Stomach (tissue), 9 donors: ENCODE measurements around the gene CNST. TPM values are rescaled to one million over a fixed set of nuclear protein-coding genes. Genes with fewer than 3 reads are reported as not detected.
"Not testable (repeated sequence)": the region's sequence is repeated elsewhere in the genome, so short reads cannot be mapped to it uniquely, and the experiment has no call there.

ENCODE experiments used
- DNase-seq, 2 donors: peaks; one replicate each; pipeline versions ENCODE4 v3.0.0 to v3.0.0-alpha.2; 2013 to 2019
- H3K27ac ChIP-seq, 5 donors: fragments of 200-600 bp in 4 of 5; sonication (generic) in 4 of 5; one replicate each; pipeline ENCODE4 v1.5.1; 2013 to 2019; ENCODE audit warnings: mild to moderate bottlenecking in 1 of 5, moderate library complexity in 1 of 5
- H3K27me3 ChIP-seq, 3 donors: fragments of 200-600 bp; sonication (generic); one replicate each; pipeline ENCODE4 v1.5.1; 2017 to 2019; ENCODE audit warnings: mixed run types in 1 of 3
- H3K36me3 ChIP-seq, 4 donors: fragments of 200-600 bp; sonication (generic); 1 replicate in 3 of 4; 2 replicates in 1 of 4; pipeline ENCODE4 v1.5.1; 2016 to 2019
- H3K4me1 ChIP-seq, 4 donors: fragments of 200-600 bp; sonication (generic); one replicate each; pipeline ENCODE4 v1.5.1; 2016 to 2019
- H3K4me3 ChIP-seq, 4 donors: fragments of 200-600 bp; sonication (generic) in 3 of 4; one replicate each; pipeline ENCODE4 v1.5.1; 2016 to 2019; ENCODE audit warnings: mild to moderate bottlenecking in 1 of 4
- H3K9me3 ChIP-seq, 4 donors: fragments of 200-600 bp; sonication (generic); one replicate each; pipeline ENCODE4 v1.5.1; 2016 to 2019
- EP300 ChIP-seq: sonication (generic); formaldehyde crosslinking; IDR thresholded peaks from one replicate; pipeline ENCODE4 v1.6.1; 2017; ENCODE audit warnings: antibody characterized with exemption
- POLR2A ChIP-seq, 4 donors: fragments of 450-650 bp; IDR thresholded peaks; one replicate each; pipeline ENCODE4 v1.6.1; 2016; ENCODE audit warnings: antibody characterized with exemption in 4 of 4, control low read depth in 2 of 4, mild to moderate bottlenecking in 1 of 4, moderate library complexity in 1 of 4
- POLR2AphosphoS5 ChIP-seq, 3 donors: sonication (generic); formaldehyde crosslinking; IDR thresholded peaks; one replicate each; pipeline ENCODE4 v1.6.1; 2016; ENCODE audit warnings: antibody characterized with exemption in 3 of 3
- WGBS, 5 donors: extraction: QIAGEN DNeasy Blood & Tissue Kit in 3 of 5; methylation state at CpG; one replicate each; pipeline versions ENCODE4 v1.1.5 to v1.1.7; 2013 to 2018; 5-methylcytosine and 5-hydroxymethylcytosine counted together
- intact Hi-C: fragments of 100-400 bp; cut with DNase I; formaldehyde crosslinking; loops from one replicate; pipeline ENCODE4 v1.15.1; 2023; ENCODE audit warnings: low total_unique reads
- polyA plus RNA-seq, 3 donors: library from polyadenylated mRNA; stranded (reverse); fragments of 200-250 nt; gene quantifications; one replicate each; pipeline ENCODE4 v1.2.3, GENCODE V29; 2013
- small RNA-seq, 4 donors: library from RNA; depleted of rRNA; stranded (forward); fragments of <200 nt; gene quantifications; one replicate each; pipeline ENCODE3, GENCODE V24; 2016
- total RNA-seq, 5 donors: library from RNA; depleted of rRNA; stranded (reverse); fragments of >200 nt; gene quantifications; one replicate each; pipeline versions ENCODE4 v1.1.0 to v1.2.3, GENCODE V29; 2014 to 2016
- TF ChIP-seq, protein P1 (sequence below), 7 experiments: fragments of 450-650 bp in 4 of 7; fragments of 200-600 bp in 3 of 7; sonication (generic) in 3 of 7; IDR thresholded peaks; one replicate each; pipeline ENCODE4 v1.5.1; 2016 to 2019; ENCODE audit warnings: antibody characterized with exemption in 7 of 7, control low read depth in 2 of 7, mild to moderate bottlenecking in 1 of 7
- donor health status: healthy with polysubstance abuse.
- donor health status: Bipolar disorder and iron deficiency.
- donor health status: healthy.

CNST gene
- total and polyA plus RNA-seq, 8 donors, result 4.5 to 42.8 (median 16.2) TPM

DNA sequence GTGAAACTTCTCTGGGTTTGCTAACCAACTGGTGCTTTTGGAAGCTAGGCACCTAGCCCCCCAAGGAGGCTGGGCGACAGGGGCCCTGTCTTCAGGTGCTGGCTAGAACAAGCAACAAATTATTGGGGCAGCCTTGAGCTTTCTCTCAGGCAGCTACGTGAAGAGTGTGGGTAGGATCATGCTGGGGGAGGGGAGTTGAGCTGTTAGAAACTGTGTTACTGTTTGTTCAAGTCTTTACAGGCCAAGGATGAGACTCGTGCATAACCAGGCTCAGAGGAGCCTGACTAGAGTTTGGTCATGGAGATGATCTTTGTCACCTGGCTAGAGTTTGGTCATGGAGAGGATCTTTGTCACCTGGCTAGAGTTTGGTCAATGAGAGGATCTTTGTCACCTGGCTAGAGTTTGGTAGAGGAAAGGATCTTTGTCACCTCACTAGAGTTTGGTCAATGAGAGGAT lies 145.3 kb downstream of the CNST start:
- 83 to 95% (median 87%) methylated on average over 3 of the region's 3 CpGs for WGBS, 5 donors
- Histone ChIP-seq H3K4me3 (no peak overlapping the region), H3K36me3 (no peaks in the 10 kb centered on the region), H3K27ac (no peak overlapping the region), H3K4me1 (peaks cover 0 to 15% (median 5%) of the 10 kb centered on the region in 4 donors), H3K9me3 (peaks cover 0 to 5% (median 0%) of the 10 kb centered on the region in 4 donors), H3K27me3 (peaks cover 0 to 9% (median 0%) of the 10 kb centered on the region in 3 donors)
- TF ChIP-seq POLR2AphosphoS5 (IDR thresholded peaks at IDR 0.05), result no peak
- no peak for TF ChIP-seq EP300
- TF ChIP-seq, protein P1, sequence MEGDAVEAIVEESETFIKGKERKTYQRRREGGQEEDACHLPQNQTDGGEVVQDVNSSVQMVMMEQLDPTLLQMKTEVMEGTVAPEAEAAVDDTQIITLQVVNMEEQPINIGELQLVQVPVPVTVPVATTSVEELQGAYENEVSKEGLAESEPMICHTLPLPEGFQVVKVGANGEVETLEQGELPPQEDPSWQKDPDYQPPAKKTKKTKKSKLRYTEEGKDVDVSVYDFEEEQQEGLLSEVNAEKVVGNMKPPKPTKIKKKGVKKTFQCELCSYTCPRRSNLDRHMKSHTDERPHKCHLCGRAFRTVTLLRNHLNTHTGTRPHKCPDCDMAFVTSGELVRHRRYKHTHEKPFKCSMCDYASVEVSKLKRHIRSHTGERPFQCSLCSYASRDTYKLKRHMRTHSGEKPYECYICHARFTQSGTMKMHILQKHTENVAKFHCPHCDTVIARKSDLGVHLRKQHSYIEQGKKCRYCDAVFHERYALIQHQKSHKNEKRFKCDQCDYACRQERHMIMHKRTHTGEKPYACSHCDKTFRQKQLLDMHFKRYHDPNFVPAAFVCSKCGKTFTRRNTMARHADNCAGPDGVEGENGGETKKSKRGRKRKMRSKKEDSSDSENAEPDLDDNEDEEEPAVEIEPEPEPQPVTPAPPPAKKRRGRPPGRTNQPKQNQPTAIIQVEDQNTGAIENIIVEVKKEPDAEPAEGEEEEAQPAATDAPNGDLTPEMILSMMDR (IDR thresholded peaks at IDR 0.05), result no peak
- no peak for TF ChIP-seq POLR2A (IDR thresholded peaks at IDR 0.05)
- intact Hi-C loops, result no loop called here
- no peak for DNase-seq

DNA sequence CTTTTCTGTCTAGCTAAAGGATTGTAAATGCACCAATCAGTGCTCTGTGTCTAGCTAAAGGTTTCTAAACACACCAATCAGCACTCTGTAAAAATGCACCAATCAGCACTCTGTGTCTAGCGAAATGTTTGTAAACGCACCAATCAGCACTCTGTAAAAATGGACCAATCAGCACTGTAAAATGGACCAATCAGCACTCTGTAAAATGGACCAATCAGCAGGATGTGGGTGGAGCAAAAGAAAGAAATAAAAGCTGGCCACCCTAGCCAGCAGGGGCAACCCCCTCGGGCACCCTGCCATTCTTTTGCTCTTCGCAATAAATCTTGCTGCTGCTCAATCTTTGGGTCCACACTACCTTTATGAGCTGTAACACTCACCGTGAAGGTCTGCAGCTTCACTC lies 146.2 kb downstream of the CNST start:
- 92 to 97% (median 94%) methylated on average over 5 of the region's 5 CpGs for WGBS, 5 donors
- H3K27me3 ChIP-seq, H3K4me3 ChIP-seq, H3K9me3 ChIP-seq, intact Hi-C loops, H3K27ac ChIP-seq, H3K36me3 ChIP-seq, DNase-seq: not testable (repeated sequence)
- peaks cover 0 to 12% (median 5%) of the 10 kb centered on the region in 4 donors for H3K4me1 ChIP-seq

Small RNAs within 50 kb of the gene (small RNA-seq; reads per million reads assigned to genes)
- gene AL356583.2, result 0 reads per million in 4 donors
- gene AL591623.2, result 0 reads per million in 4 donors

Other genes with a start within 250 kb of the CNST start
- 100 to 1,000 TPM in 1 of 5 donors, 10 to 100 TPM in 3, 1 to 10 TPM in 1; 6.4 to 196 (median 34.7) TPM for gene SMYD3, start 59.2 kb upstream of the CNST start, total RNA-seq
- 10 to 100 TPM; 11.2 to 23.2 (median 16.2) TPM for gene SMYD3, start 59.2 kb upstream of the CNST start, polyA plus RNA-seq
- 10 to 100 TPM in 3 of 5 donors, 1 to 10 TPM in 2; 4.7 to 34.8 (median 13.3) TPM for gene TFB2M, start 195 bp upstream of the CNST start, total RNA-seq
- 10 to 100 TPM in 1 of 3 donors, 1 to 10 TPM in 2; 5.8 to 12.1 (median 9.7) TPM for gene TFB2M, start 195 bp upstream of the CNST start, polyA plus RNA-seq
- gene SCCPDH, start 158.0 kb downstream of the CNST start, total RNA-seq, result 10 to 100 TPM; 13.4 to 66.3 (median 21.7) TPM
- gene SCCPDH, start 158.0 kb downstream of the CNST start, polyA plus RNA-seq, result 10 to 100 TPM; 13.6 to 19.9 (median 15.4) TPM